Activated CD4-positive, alpha-beta memory T cell treated with anti-CD3 and anti-CD28 coated beads, Interleukin-2, amount 10 ng/mL, durations not matched to agents 7 days and 5 days (primary cell): ENCODE data around the gene EXOC6B. TPM values are rescaled to one million over a fixed set of nuclear protein-coding genes. Genes with fewer than 3 reads are reported as not detected.

ENCODE experiments used
- CTCF ChIA-PET: fragments of 350-600 bp; sonication (Branson Sonifier 250); formaldehyde crosslinking; loops from one replicate; lab custom pipeline; 2021; ENCODE audit warnings: antibody characterized with exemption, inconsistent platforms; lab: Charles Lee
- POLR2A ChIA-PET: fragments of 350-600 bp; sonication (Branson Sonifier 250); formaldehyde crosslinking; loops from one replicate; lab custom pipeline; 2021; ENCODE audit warnings: antibody characterized with exemption; lab: Charles Lee
- DNase-seq: peaks from one replicate; pipeline ENCODE4 v3.0.0-alpha.2; 2020
- H3K27ac Mint-ChIP-seq: one replicate; pipeline ENCODE4 v1.8.0; 2021; ENCODE audit warnings: mild to moderate bottlenecking, mixed read lengths
- H3K27me3 Mint-ChIP-seq: one replicate; pipeline ENCODE4 v1.8.0; 2021; ENCODE audit warnings: mixed read lengths
- H3K36me3 Mint-ChIP-seq: one replicate; pipeline ENCODE4 v1.8.0; 2021; ENCODE audit warnings: low read depth, mixed read lengths
- H3K4me1 Mint-ChIP-seq: one replicate; pipeline ENCODE4 v1.8.0; 2021; ENCODE audit warnings: mixed read lengths
- H3K4me3 Mint-ChIP-seq: one replicate; pipeline ENCODE4 v1.8.0; 2021; ENCODE audit warnings: mild to moderate bottlenecking, mixed read lengths
- H3K9me3 Mint-ChIP-seq: one replicate; pipeline ENCODE4 v1.8.0; 2021; ENCODE audit warnings: mixed read lengths
- total RNA-seq, 2 experiments: library from RNA; stranded (reverse); gene quantifications; one replicate each; pipeline ENCODE4 v1.2.3, GENCODE V29; 2021

Gene EXOC6B
- total RNA-seq, 2 experiments from 2014 or later = 18.7 to 24.2 TPM

- CTCF ChIA-PET = no interaction called here
- DNase-seq = no peak
- Mint-ChIP-seq H3K27ac (no peak overlapping the region), H3K4me3 (no peak overlapping the region), H3K27me3 (no peaks in the 10 kb centered on the region), H3K9me3 (peaks cover 15% of the 10 kb centered on the region), H3K36me3 (no peaks in the 10 kb centered on the region), H3K4me1 (no peaks in the 10 kb centered on the region)
- POLR2A ChIA-PET = no interaction called here
Measured at GRCh38 chr2:72394541-72395070, 431.2 kb downstream of the EXOC6B start.

- H3K36me3 Mint-ChIP-seq = no peaks in the 10 kb centered on the region
- no peaks in the 10 kb centered on the region for H3K27me3 Mint-ChIP-seq
- no peak for DNase-seq
- no peak overlapping the region for H3K27ac Mint-ChIP-seq
- peaks cover 13% of the 10 kb centered on the region for H3K9me3 Mint-ChIP-seq
- ChIA-PET CTCF (no interaction called here), POLR2A (no interaction called here)
- H3K4me3 Mint-ChIP-seq = no peak overlapping the region
- H3K4me1 Mint-ChIP-seq = no peaks in the 10 kb centered on the region
Measured at GRCh38 chr2:72389447-72389846, 436.4 kb downstream of the EXOC6B start.

GRCh38 chr2:72388263-72388662 lies 437.6 kb downstream of the EXOC6B start:
- Mint-ChIP-seq H3K36me3 (no peaks in the 10 kb centered on the region), H3K27me3 (no peaks in the 10 kb centered on the region), H3K9me3 (peaks cover 15% of the 10 kb centered on the region), H3K27ac (no peak overlapping the region), H3K4me1 (no peaks in the 10 kb centered on the region), H3K4me3 (no peak overlapping the region)
- DNase-seq = no peak
- POLR2A ChIA-PET = no interaction called here
- CTCF ChIA-PET = no interaction called here

GRCh38 chr2:72386288-72386687 lies 439.5 kb downstream of the EXOC6B start:
- Mint-ChIP-seq H3K27me3 (no peaks in the 10 kb centered on the region), H3K4me1 (no peaks in the 10 kb centered on the region), H3K9me3 (peaks cover 13% of the 10 kb centered on the region), H3K27ac (no peak overlapping the region), H3K4me3 (no peak overlapping the region), H3K36me3 (no peaks in the 10 kb centered on the region)
- ChIA-PET POLR2A (no interaction called here), CTCF (no interaction called here)
- DNase-seq = no peak

- DNase-seq = no peak
- H3K27me3 Mint-ChIP-seq = no peaks in the 10 kb centered on the region
- no peak overlapping the region for H3K4me3 Mint-ChIP-seq
- no peaks in the 10 kb centered on the region for H3K4me1 Mint-ChIP-seq
- H3K27ac Mint-ChIP-seq = no peak overlapping the region
- ChIA-PET CTCF (no interaction called here), POLR2A (no interaction called here)
- peaks cover 4% of the 10 kb centered on the region for H3K36me3 Mint-ChIP-seq
- peaks cover 2% of the 10 kb centered on the region for H3K9me3 Mint-ChIP-seq
Measured at GRCh38 chr2:72378753-72379348, 447.0 kb downstream of the EXOC6B start.

GRCh38 chr2:72367530-72368225 lies 458.2 kb downstream of the EXOC6B start:
- Mint-ChIP-seq H3K27me3 (no peaks in the 10 kb centered on the region), H3K4me3 (no peak overlapping the region), H3K4me1 (no peaks in the 10 kb centered on the region), H3K27ac (no peak overlapping the region), H3K9me3 (peaks cover 9% of the 10 kb centered on the region), H3K36me3 (no peaks in the 10 kb centered on the region)
- POLR2A ChIA-PET = no interaction called here
- DNase-seq = no peak
- CTCF ChIA-PET = no interaction called here

GRCh38 chr2:72363406-72363805 lies 462.4 kb downstream of the EXOC6B start:
- no peak overlapping the region for H3K4me3 Mint-ChIP-seq
- DNase-seq = no peak
- no peaks in the 10 kb centered on the region for H3K36me3 Mint-ChIP-seq
- no peaks in the 10 kb centered on the region for H3K4me1 Mint-ChIP-seq
- ChIA-PET POLR2A (no interaction called here), CTCF (no interaction called here)
- H3K27me3 Mint-ChIP-seq = no peaks in the 10 kb centered on the region
- H3K27ac Mint-ChIP-seq = no peak overlapping the region
- H3K9me3 Mint-ChIP-seq = no peaks in the 10 kb centered on the region

GRCh38 chr2:72362733-72363132 lies 463.1 kb downstream of the EXOC6B start:
- CTCF ChIA-PET = no interaction called here
- Mint-ChIP-seq H3K9me3 (no peaks in the 10 kb centered on the region), H3K4me1 (no peaks in the 10 kb centered on the region), H3K36me3 (no peaks in the 10 kb centered on the region), H3K4me3 (no peak overlapping the region), H3K27me3 (no peaks in the 10 kb centered on the region), H3K27ac (no peak overlapping the region)
- no peak for DNase-seq
- POLR2A ChIA-PET = no interaction called here

- Mint-ChIP-seq H3K9me3 (no peaks in the 10 kb centered on the region), H3K36me3 (no peaks in the 10 kb centered on the region)
- CTCF ChIA-PET = no interaction called here
Measured at GRCh38 chr2:72361521-72361920, 464.3 kb downstream of the EXOC6B start.

GRCh38 chr2:72361042-72361441 lies 464.8 kb downstream of the EXOC6B start:
- Mint-ChIP-seq H3K36me3 (no peaks in the 10 kb centered on the region), H3K9me3 (no peaks in the 10 kb centered on the region), H3K4me1 (no peaks in the 10 kb centered on the region), H3K4me3 (no peak overlapping the region), H3K27ac (no peak overlapping the region), H3K27me3 (no peaks in the 10 kb centered on the region)
- POLR2A ChIA-PET = no interaction called here
- no peak for DNase-seq
- CTCF ChIA-PET = interaction anchor here (0.7 kb wide), 1 partner anchor 54 kb away, joined by 4 read pairs; no protein-coding TSS in a partner anchor

More at GRCh38 chr2:72361521-72361920, 464.3 kb downstream of the EXOC6B start:
- no peak overlapping the region for H3K4me3 Mint-ChIP-seq
- POLR2A ChIA-PET = no interaction called here
- no peaks in the 10 kb centered on the region for H3K27me3 Mint-ChIP-seq
- no peaks in the 10 kb centered on the region for H3K4me1 Mint-ChIP-seq
- no peak overlapping the region for H3K27ac Mint-ChIP-seq
- no peak for DNase-seq

- no peak overlapping the region for H3K27ac Mint-ChIP-seq
- POLR2A ChIA-PET = no interaction called here
- H3K27me3 Mint-ChIP-seq = no peaks in the 10 kb centered on the region
- no peaks in the 10 kb centered on the region for H3K4me1 Mint-ChIP-seq
- H3K4me3 Mint-ChIP-seq = no peak overlapping the region
- no peak for DNase-seq
- H3K36me3 Mint-ChIP-seq = no peaks in the 10 kb centered on the region
- peaks cover 2% of the 10 kb centered on the region for H3K9me3 Mint-ChIP-seq
- CTCF ChIA-PET = no interaction called here
Measured at GRCh38 chr2:72350852-72351251, 475.0 kb downstream of the EXOC6B start.

- no peak overlapping the region for H3K27ac Mint-ChIP-seq
- H3K4me1 Mint-ChIP-seq = no peaks in the 10 kb centered on the region
Measured at GRCh38 chr2:72349016-72349415, 476.8 kb downstream of the EXOC6B start.

GRCh38 chr2:72347081-72347480 lies 478.8 kb downstream of the EXOC6B start:
- Mint-ChIP-seq H3K9me3 (peaks cover 2% of the 10 kb centered on the region), H3K27me3 (no peaks in the 10 kb centered on the region), H3K4me3 (no peak overlapping the region), H3K36me3 (no peaks in the 10 kb centered on the region), H3K27ac (no peak overlapping the region), H3K4me1 (no peaks in the 10 kb centered on the region)
- CTCF ChIA-PET = no interaction called here
- POLR2A ChIA-PET = no interaction called here
- no peak for DNase-seq

More at GRCh38 chr2:72349016-72349415, 476.8 kb downstream of the EXOC6B start:
- ChIA-PET CTCF (no interaction called here), POLR2A (no interaction called here)
- Mint-ChIP-seq H3K27me3 (no peaks in the 10 kb centered on the region), H3K4me3 (no peak overlapping the region), H3K36me3 (no peaks in the 10 kb centered on the region), H3K9me3 (peaks cover 2% of the 10 kb centered on the region)
- DNase-seq = no peak

GRCh38 chr2:72341639-72342038 lies 484.2 kb downstream of the EXOC6B start:
- no peaks in the 10 kb centered on the region for H3K27me3 Mint-ChIP-seq
- POLR2A ChIA-PET = no interaction called here
- no peak for DNase-seq
- no peak overlapping the region for H3K4me3 Mint-ChIP-seq
- no peaks in the 10 kb centered on the region for H3K36me3 Mint-ChIP-seq
- H3K27ac Mint-ChIP-seq = no peak overlapping the region
- no peaks in the 10 kb centered on the region for H3K4me1 Mint-ChIP-seq
- CTCF ChIA-PET = no interaction called here
- H3K9me3 Mint-ChIP-seq = no peaks in the 10 kb centered on the region
